ENCODE results near the gene MFSD11.

MFSD11 gene

DNA sequence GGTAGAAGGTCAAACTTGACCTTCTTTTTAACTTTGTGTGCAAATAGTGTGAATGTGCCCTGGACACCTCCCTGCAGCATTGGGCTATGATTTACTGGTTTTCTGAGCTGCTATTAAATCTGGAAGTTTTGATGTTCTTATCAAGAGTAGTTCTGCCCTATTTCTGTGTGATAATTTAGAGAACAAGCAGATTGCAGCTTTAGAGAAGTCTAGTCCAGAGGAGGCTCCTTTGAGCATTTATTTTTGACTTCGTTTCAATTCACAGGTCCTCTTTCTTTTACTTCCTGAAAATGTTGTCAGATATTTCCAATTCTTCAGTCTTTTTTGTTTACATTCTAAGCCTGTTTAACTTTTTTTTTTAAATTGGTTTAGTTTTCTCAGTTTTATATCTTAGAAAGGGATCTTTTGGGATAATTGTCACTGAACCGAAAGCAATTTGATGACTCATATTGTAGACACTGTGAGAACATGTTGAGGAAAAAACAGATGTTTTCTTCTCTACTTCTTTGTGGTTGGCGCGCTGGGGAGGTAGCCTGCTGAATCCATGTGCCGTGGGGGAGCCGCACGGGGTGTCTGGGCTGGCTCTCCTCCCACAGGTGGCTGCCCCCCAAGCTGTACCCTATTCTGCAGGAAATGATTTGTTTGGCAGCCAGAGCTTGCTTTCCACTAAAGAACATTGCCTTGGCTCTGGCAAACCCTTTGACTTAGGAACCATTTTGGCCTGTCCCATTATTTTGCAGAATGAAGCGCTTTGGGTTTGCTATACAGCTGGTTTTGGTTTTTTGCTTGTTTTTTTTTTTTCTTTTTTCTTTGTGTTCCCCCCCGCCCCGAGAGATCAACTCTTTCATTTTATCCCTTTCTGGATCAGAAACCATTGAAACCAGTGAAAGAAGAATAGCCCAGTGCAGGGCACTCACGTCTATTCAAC lies 53.4 kb downstream of the MFSD11 start:
- TF ChIP-seq TCF12 (IDR thresholded peaks at IDR 0.05; ENCODE audit: low read depth) (no peak), ZBTB7A (IDR thresholded peaks at IDR 0.05; ENCODE audit: low read depth) (no peak), YY1 (IDR thresholded peaks at IDR 0.05; ENCODE audit: low read depth) (no peak), CEBPB (IDR thresholded peaks at IDR 0.05) (no peak), CREB1 (IDR thresholded peaks at IDR 0.05; ENCODE audit: low read depth) (no peak), NFIC (IDR thresholded peaks at IDR 0.05) (no peak)
- TF ChIP-seq, protein P1, sequence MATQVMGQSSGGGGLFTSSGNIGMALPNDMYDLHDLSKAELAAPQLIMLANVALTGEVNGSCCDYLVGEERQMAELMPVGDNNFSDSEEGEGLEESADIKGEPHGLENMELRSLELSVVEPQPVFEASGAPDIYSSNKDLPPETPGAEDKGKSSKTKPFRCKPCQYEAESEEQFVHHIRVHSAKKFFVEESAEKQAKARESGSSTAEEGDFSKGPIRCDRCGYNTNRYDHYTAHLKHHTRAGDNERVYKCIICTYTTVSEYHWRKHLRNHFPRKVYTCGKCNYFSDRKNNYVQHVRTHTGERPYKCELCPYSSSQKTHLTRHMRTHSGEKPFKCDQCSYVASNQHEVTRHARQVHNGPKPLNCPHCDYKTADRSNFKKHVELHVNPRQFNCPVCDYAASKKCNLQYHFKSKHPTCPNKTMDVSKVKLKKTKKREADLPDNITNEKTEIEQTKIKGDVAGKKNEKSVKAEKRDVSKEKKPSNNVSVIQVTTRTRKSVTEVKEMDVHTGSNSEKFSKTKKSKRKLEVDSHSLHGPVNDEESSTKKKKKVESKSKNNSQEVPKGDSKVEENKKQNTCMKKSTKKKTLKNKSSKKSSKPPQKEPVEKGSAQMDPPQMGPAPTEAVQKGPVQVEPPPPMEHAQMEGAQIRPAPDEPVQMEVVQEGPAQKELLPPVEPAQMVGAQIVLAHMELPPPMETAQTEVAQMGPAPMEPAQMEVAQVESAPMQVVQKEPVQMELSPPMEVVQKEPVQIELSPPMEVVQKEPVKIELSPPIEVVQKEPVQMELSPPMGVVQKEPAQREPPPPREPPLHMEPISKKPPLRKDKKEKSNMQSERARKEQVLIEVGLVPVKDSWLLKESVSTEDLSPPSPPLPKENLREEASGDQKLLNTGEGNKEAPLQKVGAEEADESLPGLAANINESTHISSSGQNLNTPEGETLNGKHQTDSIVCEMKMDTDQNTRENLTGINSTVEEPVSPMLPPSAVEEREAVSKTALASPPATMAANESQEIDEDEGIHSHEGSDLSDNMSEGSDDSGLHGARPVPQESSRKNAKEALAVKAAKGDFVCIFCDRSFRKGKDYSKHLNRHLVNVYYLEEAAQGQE (IDR thresholded peaks at IDR 0.05; ENCODE audit: low read depth), result no peak
- TF ChIP-seq, protein P2, sequence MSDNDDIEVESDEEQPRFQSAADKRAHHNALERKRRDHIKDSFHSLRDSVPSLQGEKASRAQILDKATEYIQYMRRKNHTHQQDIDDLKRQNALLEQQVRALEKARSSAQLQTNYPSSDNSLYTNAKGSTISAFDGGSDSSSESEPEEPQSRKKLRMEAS (IDR thresholded peaks at IDR 0.05), result no peak

DNA sequence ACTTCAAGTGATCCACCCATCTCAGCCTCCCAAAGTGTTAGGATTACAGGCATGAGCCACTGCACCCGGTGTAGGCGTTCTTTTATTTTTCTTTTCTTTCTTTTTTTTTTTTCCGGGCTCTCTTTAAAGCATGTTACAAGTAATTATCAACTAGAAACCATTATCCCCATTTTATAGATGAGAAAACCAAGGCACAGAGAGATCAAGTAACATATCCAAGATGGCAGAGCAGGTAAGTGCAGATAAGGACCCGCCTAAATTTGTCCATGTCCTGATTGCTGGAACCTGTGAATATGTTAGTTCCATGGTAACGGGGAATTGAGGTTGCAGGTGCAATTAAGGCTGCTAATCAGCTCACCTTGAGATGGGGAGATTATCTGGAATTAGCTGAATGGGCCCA lies 54.4 kb downstream of the MFSD11 start:
- TF ChIP-seq CREB1 (IDR thresholded peaks at IDR 0.05; ENCODE audit: low read depth), result no peak
- TF ChIP-seq ZBTB7A (IDR thresholded peaks at IDR 0.05; ENCODE audit: low read depth), result no peak
- TF ChIP-seq, protein P2 (IDR thresholded peaks at IDR 0.05), result no peak
- TF ChIP-seq TCF12 (IDR thresholded peaks at IDR 0.05; ENCODE audit: low read depth), result no peak
- TF ChIP-seq EGR1 (IDR thresholded peaks at IDR 0.05), result no peak
- TF ChIP-seq, protein P3, sequence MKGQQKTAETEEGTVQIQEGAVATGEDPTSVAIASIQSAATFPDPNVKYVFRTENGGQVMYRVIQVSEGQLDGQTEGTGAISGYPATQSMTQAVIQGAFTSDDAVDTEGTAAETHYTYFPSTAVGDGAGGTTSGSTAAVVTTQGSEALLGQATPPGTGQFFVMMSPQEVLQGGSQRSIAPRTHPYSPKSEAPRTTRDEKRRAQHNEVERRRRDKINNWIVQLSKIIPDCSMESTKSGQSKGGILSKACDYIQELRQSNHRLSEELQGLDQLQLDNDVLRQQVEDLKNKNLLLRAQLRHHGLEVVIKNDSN (IDR thresholded peaks at IDR 0.05), result no peak
- no peak for TF ChIP-seq RAD21 (IDR thresholded peaks at IDR 0.05; ENCODE audit: low read depth)
- no peak for TF ChIP-seq CEBPB (IDR thresholded peaks at IDR 0.05)
- no peak for TF ChIP-seq TEAD4 (IDR thresholded peaks at IDR 0.05)
- TF ChIP-seq EP300 (IDR thresholded peaks at IDR 0.05; ENCODE audit: borderline replicate concordance), result no peak
- TF ChIP-seq, protein P1 (IDR thresholded peaks at IDR 0.05; ENCODE audit: low read depth), result no peak
- TF ChIP-seq YY1 (IDR thresholded peaks at IDR 0.05; ENCODE audit: low read depth), result no peak
- no peak for TF ChIP-seq NFIC (IDR thresholded peaks at IDR 0.05)
- TF ChIP-seq FOXM1 (IDR thresholded peaks at IDR 0.05; ENCODE audit: borderline replicate concordance, low read depth), result no peak

DNA sequence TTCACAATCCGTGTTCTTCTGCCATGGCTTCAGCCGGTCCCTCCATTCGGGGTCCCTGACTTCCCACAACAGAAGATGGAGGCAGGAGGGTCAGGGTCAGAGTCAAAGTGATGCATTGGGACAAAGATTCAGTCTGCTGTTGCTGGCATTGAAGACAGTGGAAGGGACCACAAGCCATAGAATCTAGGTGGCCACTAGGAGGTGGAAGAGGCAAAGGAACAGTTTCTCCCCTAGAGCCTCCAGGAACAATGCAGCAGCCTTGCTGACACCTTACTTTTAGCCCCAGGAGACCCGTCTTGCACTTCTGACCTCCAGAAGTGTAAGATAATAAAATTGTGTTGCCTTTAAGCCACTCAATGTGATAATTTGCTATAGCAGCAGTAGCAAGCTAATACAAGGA lies 55.9 kb downstream of the MFSD11 start:
- peak; percentile 59 for TF ChIP-seq RAD21 (IDR thresholded peaks at IDR 0.05; ENCODE audit: low read depth)
- TF ChIP-seq, protein P3 (IDR thresholded peaks at IDR 0.05), result no peak

DNA sequence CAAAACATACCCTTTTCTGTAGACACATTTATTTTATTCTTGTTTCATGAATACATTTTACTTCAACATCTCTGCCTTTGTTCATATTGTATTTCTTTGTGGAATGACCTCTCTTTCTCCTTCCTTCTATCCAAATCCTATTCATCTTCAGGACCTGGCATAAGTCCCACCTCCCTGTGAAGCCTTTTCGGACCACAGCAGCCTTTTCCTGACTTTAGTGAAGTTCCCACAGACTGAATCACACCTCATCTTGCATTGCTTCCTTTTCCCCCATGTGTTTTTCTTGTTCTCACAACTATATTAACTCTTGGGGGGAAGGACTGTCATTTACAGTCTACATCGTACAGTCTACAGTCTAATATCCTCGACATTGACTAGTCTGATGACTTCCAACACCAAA lies 58.2 kb downstream of the MFSD11 start:
- TF ChIP-seq RAD21 (IDR thresholded peaks at IDR 0.05; ENCODE audit: low read depth) (no peak), ZBTB7A (IDR thresholded peaks at IDR 0.05; ENCODE audit: low read depth) (no peak), TEAD4 (IDR thresholded peaks at IDR 0.05) (no peak), NFIC (IDR thresholded peaks at IDR 0.05) (no peak), YY1 (IDR thresholded peaks at IDR 0.05; ENCODE audit: low read depth) (no peak), CREB1 (IDR thresholded peaks at IDR 0.05; ENCODE audit: low read depth) (no peak), TCF12 (IDR thresholded peaks at IDR 0.05; ENCODE audit: low read depth) (no peak), TAF1 (IDR thresholded peaks at IDR 0.05; ENCODE audit: low read depth) (no peak), FOXM1 (IDR thresholded peaks at IDR 0.05; ENCODE audit: borderline replicate concordance, low read depth) (no peak), CEBPB (IDR thresholded peaks at IDR 0.05) (no peak), EGR1 (IDR thresholded peaks at IDR 0.05) (no peak), EP300 (IDR thresholded peaks at IDR 0.05; ENCODE audit: borderline replicate concordance) (no peak)
- TF ChIP-seq, protein P1 (IDR thresholded peaks at IDR 0.05; ENCODE audit: low read depth), result no peak
- TF ChIP-seq, protein P2 (IDR thresholded peaks at IDR 0.05), result no peak
- TF ChIP-seq, protein P3 (IDR thresholded peaks at IDR 0.05), result no peak
